DOHH2 (cell line): ENCODE measurements around the gene MAPK8IP2.

Source experiments
- EZH2phosphoT487 ChIP-seq: fragments of 200-600 bp; sonication (generic); IDR thresholded peaks from 2 replicates; pipeline ENCODE4 v1.6.1; 2017; ENCODE audit warnings: borderline replicate concordance, mild to moderate bottlenecking, antibody characterized with exemption, low read length, moderate library complexity, mixed read lengths
- TF ChIP-seq, protein P1 (sequence below): fragments of 200-600 bp; sonication (generic); IDR thresholded peaks from one replicate; pipeline ENCODE4 v1.5.1; 2014; ENCODE audit warnings: antibody characterized with exemption, mild to moderate bottlenecking, low read depth, low read length; ENCODE audit not compliant: poor library complexity, severe bottlenecking

GRCh38 chr22:50574383-50574755 is 26.2 kb upstream of the MAPK8IP2 start:
- TF ChIP-seq, protein P1, sequence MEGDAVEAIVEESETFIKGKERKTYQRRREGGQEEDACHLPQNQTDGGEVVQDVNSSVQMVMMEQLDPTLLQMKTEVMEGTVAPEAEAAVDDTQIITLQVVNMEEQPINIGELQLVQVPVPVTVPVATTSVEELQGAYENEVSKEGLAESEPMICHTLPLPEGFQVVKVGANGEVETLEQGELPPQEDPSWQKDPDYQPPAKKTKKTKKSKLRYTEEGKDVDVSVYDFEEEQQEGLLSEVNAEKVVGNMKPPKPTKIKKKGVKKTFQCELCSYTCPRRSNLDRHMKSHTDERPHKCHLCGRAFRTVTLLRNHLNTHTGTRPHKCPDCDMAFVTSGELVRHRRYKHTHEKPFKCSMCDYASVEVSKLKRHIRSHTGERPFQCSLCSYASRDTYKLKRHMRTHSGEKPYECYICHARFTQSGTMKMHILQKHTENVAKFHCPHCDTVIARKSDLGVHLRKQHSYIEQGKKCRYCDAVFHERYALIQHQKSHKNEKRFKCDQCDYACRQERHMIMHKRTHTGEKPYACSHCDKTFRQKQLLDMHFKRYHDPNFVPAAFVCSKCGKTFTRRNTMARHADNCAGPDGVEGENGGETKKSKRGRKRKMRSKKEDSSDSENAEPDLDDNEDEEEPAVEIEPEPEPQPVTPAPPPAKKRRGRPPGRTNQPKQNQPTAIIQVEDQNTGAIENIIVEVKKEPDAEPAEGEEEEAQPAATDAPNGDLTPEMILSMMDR, result no peak
- TF ChIP-seq EZH2phosphoT487, result no peak
